WTC11 (cell line): ENCODE data around the gene CXCR1. TPM values are rescaled to one million over a fixed set of nuclear protein-coding genes. Genes with fewer than 3 reads are reported as not detected.

Experiments used
- ATAC-seq: fragments of 200-7000 bp; cut with Tn5 transposase; 2 replicates; pipeline ENCODE4 v1.10.0; 2021; ENCODE audit warnings: mild to moderate bottlenecking, moderate library complexity
- CTCF ChIA-PET: fragments of 300-600 bp; sonication (Branson Sonifier 250); formaldehyde crosslinking; loops from one replicate; lab custom pipeline; 2021; ENCODE audit warnings: antibody characterized with exemption; lab: Charles Lee
- POLR2A ChIA-PET: fragments of 350-600 bp; sonication (Branson Sonifier 250); formaldehyde crosslinking; loops from one replicate; lab custom pipeline; 2021; ENCODE audit warnings: antibody characterized with exemption; lab: Charles Lee
- DNase-seq: peaks from one replicate; pipeline ENCODE4 v3.0.0; 2021; ENCODE audit warnings: low spot score
- H3K27ac Mint-ChIP-seq: 2 replicates; pipeline ENCODE4 v1.8.0; 2021; ENCODE audit warnings: mixed read lengths
- H3K27me3 Mint-ChIP-seq: 2 replicates; pipeline ENCODE4 v1.8.0; 2021; ENCODE audit warnings: low read depth, mild to moderate bottlenecking, moderate library complexity, mixed read lengths
- H3K36me3 Mint-ChIP-seq: 2 replicates; pipeline ENCODE4 v1.8.0; 2021; ENCODE audit warnings: mixed read lengths
- H3K4me1 Mint-ChIP-seq: 2 replicates; pipeline ENCODE4 v1.8.0; 2022; ENCODE audit warnings: mixed read lengths
- H3K4me3 Mint-ChIP-seq: 2 replicates; pipeline ENCODE4 v1.8.0; 2021; ENCODE audit warnings: mild to moderate bottlenecking, moderate library complexity, mixed read lengths
- H3K9me3 Mint-ChIP-seq: 2 replicates; pipeline ENCODE4 v1.8.0; 2021; ENCODE audit warnings: mixed read lengths
- CREB1 ChIP-seq: sonication (generic); formaldehyde crosslinking; IDR thresholded peaks from 2 replicates; pipeline ENCODE4 v1.8.0; 2023; ENCODE audit warnings: mild to moderate bottlenecking, missing genetic modification reagents
- FOXP1 ChIP-seq: sonication (generic); formaldehyde crosslinking; IDR thresholded peaks from 2 replicates; pipeline ENCODE4 v1.8.0; 2022; ENCODE audit warnings: missing genetic modification reagents, mild to moderate bottlenecking, moderate library complexity, borderline replicate concordance
- HMGA2 ChIP-seq: fragments of 250-450 bp; sonication (Bioruptor Pico); IDR thresholded peaks from 2 replicates; pipeline ENCODE4 v1.4.0; 2021; ENCODE audit warnings: mild to moderate bottlenecking, moderate library complexity
- IRF2 ChIP-seq: sonication (generic); formaldehyde crosslinking; IDR thresholded peaks from 2 replicates; pipeline ENCODE4 v1.8.0; 2022; ENCODE audit warnings: low read depth, missing genetic modification reagents, borderline replicate concordance
- JUN ChIP-seq: sonication (generic); formaldehyde crosslinking; IDR thresholded peaks from 2 replicates; pipeline ENCODE4 v1.8.0; 2023; ENCODE audit warnings: mild to moderate bottlenecking, missing genetic modification reagents
- KAT7 ChIP-seq: sonication (generic); formaldehyde crosslinking; IDR thresholded peaks from 2 replicates; pipeline ENCODE4 v1.8.1; 2023; ENCODE audit warnings: missing genetic modification reagents, mild to moderate bottlenecking, borderline replicate concordance
- NFE2L1 ChIP-seq: sonication (generic); formaldehyde crosslinking; IDR thresholded peaks from 2 replicates; pipeline ENCODE4 v1.8.1; 2023; ENCODE audit warnings: missing genetic modification reagents
- NR1H2 ChIP-seq: sonication (generic); formaldehyde crosslinking; IDR thresholded peaks from 2 replicates; pipeline ENCODE4 v1.9.0; 2021; ENCODE audit warnings: mild to moderate bottlenecking, moderate library complexity, missing genetic modification reagents
- OVOL2 ChIP-seq: fragments of 250-450 bp; sonication (Bioruptor Pico); IDR thresholded peaks from 2 replicates; pipeline ENCODE4 v1.9.0; 2021; ENCODE audit warnings: mild to moderate bottlenecking, borderline replicate concordance
- PRRX2 ChIP-seq: fragments of 250-450 bp; sonication (Bioruptor Pico); IDR thresholded peaks from 2 replicates; pipeline ENCODE4 v1.8.0; 2021; ENCODE audit warnings: mild to moderate bottlenecking
- RELA ChIP-seq: sonication (generic); formaldehyde crosslinking; IDR thresholded peaks from 2 replicates; pipeline ENCODE4 v1.8.1; 2022; ENCODE audit warnings: missing genetic modification reagents, mild to moderate bottlenecking, borderline replicate concordance
- RORB ChIP-seq: fragments of 250-450 bp; sonication (Bioruptor Pico); IDR thresholded peaks from 2 replicates; pipeline ENCODE4 v1.9.0; 2021; ENCODE audit warnings: mild to moderate bottlenecking
- SMAD3 ChIP-seq: sonication (generic); formaldehyde crosslinking; IDR thresholded peaks from 2 replicates; pipeline ENCODE4 v1.8.0; 2022; ENCODE audit warnings: missing genetic modification reagents, mild to moderate bottlenecking, borderline replicate concordance
- ZNF138 ChIP-seq: sonication (generic); formaldehyde crosslinking; conservative IDR thresholded peaks from 2 replicates; pipeline ENCODE4 v1.8.1; 2022; ENCODE audit warnings: mild to moderate bottlenecking, moderate library complexity, missing genetic modification reagents
- ZNF232 ChIP-seq: sonication (generic); formaldehyde crosslinking; IDR thresholded peaks from 2 replicates; pipeline ENCODE4 v1.8.0; 2022; ENCODE audit warnings: mild to moderate bottlenecking, missing genetic modification reagents
- ZNF416 ChIP-seq: fragments of 250-450 bp; sonication (Bioruptor Pico); IDR thresholded peaks from 2 replicates; pipeline ENCODE4 v1.9.0; 2021; ENCODE audit warnings: mild to moderate bottlenecking, inconsistent platforms
- total RNA-seq: library from RNA; stranded (reverse); gene quantifications from 3 replicates; pipeline ENCODE4 v1.2.3, GENCODE V29; 2021
- TF ChIP-seq, protein P1 (sequence below): fragments of 200-600 bp; IDR thresholded peaks from 2 replicates; pipeline ENCODE4 v1.8.0; 2022; ENCODE audit warnings: antibody characterized with exemption
- TF ChIP-seq, protein P2 (sequence below): fragments of 250-450 bp; sonication (Bioruptor Pico); IDR thresholded peaks from 2 replicates; pipeline ENCODE4 v1.9.0; 2021; ENCODE audit warnings: mild to moderate bottlenecking
- TF ChIP-seq, protein P3 (sequence below): fragments of 250-450 bp; sonication (Bioruptor Pico); IDR thresholded peaks from 2 replicates; pipeline ENCODE4 v1.8.0; 2021; ENCODE audit warnings: mild to moderate bottlenecking
- TF ChIP-seq, protein P4 (sequence below): sonication (generic); formaldehyde crosslinking; IDR thresholded peaks from 2 replicates; pipeline ENCODE4 v1.8.0; 2022; ENCODE audit warnings: mild to moderate bottlenecking, missing genetic modification reagents
- TF ChIP-seq, protein P5 (sequence below): sonication (generic); formaldehyde crosslinking; IDR thresholded peaks from 2 replicates; pipeline ENCODE4 v1.8.1; 2023; ENCODE audit warnings: mild to moderate bottlenecking, missing genetic modification reagents, moderate library complexity
- TF ChIP-seq, protein P6 (sequence below): sonication (generic); formaldehyde crosslinking; IDR thresholded peaks from 2 replicates; pipeline ENCODE4 v1.8.1; 2022; ENCODE audit warnings: low read depth, mild to moderate bottlenecking, moderate library complexity, missing genetic modification reagents, borderline replicate concordance
- TF ChIP-seq, protein P7 (sequence below): fragments of 250-450 bp; sonication (Bioruptor Pico); IDR thresholded peaks from 2 replicates; pipeline ENCODE4 v1.9.0; 2021; ENCODE audit warnings: mild to moderate bottlenecking
- TF ChIP-seq, protein P8 (sequence below): sonication (generic); formaldehyde crosslinking; IDR thresholded peaks from 2 replicates; pipeline ENCODE4 v1.8.1; 2022; ENCODE audit warnings: mild to moderate bottlenecking, moderate library complexity, missing genetic modification reagents

The CXCR1 gene
- total RNA-seq, 1 experiment from 2014 or later: not detected

DNA sequence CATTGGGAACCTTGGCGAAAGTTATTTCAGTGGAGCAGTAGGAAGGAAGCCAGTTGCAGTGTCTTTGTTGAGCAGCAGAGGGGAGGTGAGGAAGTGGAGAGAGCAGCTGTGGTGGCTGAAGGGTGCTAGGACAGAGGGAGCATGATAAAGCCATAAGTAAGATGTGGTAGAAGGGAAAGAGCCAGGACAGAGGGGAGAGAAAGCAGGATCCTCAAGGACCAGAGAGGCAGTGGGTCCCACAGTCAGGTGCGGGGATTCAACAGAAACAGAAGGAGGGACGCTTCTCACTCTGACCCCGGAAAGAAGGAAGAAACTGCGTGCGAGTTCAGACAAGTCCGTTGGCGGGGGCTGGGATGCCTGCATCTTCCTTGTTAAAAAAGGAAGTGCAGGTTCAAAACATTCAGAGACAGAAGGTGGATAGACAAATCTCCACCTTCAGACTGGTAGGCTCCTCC, 41.1 kb downstream of the CXCR1 start, which contains the start of gene CXCR2 (continued):
- TF ChIP-seq, protein P1, sequence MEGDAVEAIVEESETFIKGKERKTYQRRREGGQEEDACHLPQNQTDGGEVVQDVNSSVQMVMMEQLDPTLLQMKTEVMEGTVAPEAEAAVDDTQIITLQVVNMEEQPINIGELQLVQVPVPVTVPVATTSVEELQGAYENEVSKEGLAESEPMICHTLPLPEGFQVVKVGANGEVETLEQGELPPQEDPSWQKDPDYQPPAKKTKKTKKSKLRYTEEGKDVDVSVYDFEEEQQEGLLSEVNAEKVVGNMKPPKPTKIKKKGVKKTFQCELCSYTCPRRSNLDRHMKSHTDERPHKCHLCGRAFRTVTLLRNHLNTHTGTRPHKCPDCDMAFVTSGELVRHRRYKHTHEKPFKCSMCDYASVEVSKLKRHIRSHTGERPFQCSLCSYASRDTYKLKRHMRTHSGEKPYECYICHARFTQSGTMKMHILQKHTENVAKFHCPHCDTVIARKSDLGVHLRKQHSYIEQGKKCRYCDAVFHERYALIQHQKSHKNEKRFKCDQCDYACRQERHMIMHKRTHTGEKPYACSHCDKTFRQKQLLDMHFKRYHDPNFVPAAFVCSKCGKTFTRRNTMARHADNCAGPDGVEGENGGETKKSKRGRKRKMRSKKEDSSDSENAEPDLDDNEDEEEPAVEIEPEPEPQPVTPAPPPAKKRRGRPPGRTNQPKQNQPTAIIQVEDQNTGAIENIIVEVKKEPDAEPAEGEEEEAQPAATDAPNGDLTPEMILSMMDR: no peak
- TF ChIP-seq, protein P2, sequence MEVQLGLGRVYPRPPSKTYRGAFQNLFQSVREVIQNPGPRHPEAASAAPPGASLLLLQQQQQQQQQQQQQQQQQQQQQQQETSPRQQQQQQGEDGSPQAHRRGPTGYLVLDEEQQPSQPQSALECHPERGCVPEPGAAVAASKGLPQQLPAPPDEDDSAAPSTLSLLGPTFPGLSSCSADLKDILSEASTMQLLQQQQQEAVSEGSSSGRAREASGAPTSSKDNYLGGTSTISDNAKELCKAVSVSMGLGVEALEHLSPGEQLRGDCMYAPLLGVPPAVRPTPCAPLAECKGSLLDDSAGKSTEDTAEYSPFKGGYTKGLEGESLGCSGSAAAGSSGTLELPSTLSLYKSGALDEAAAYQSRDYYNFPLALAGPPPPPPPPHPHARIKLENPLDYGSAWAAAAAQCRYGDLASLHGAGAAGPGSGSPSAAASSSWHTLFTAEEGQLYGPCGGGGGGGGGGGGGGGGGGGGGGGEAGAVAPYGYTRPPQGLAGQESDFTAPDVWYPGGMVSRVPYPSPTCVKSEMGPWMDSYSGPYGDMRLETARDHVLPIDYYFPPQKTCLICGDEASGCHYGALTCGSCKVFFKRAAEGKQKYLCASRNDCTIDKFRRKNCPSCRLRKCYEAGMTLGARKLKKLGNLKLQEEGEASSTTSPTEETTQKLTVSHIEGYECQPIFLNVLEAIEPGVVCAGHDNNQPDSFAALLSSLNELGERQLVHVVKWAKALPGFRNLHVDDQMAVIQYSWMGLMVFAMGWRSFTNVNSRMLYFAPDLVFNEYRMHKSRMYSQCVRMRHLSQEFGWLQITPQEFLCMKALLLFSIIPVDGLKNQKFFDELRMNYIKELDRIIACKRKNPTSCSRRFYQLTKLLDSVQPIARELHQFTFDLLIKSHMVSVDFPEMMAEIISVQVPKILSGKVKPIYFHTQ (CRISPR knock-in tag): no peak
- TF ChIP-seq CREB1: no peak
- no peak for TF ChIP-seq FOXP1 (CRISPR knock-in tag)
- no peak for TF ChIP-seq NR1H2 (CRISPR knock-in tag)
- TF ChIP-seq, protein P3, sequence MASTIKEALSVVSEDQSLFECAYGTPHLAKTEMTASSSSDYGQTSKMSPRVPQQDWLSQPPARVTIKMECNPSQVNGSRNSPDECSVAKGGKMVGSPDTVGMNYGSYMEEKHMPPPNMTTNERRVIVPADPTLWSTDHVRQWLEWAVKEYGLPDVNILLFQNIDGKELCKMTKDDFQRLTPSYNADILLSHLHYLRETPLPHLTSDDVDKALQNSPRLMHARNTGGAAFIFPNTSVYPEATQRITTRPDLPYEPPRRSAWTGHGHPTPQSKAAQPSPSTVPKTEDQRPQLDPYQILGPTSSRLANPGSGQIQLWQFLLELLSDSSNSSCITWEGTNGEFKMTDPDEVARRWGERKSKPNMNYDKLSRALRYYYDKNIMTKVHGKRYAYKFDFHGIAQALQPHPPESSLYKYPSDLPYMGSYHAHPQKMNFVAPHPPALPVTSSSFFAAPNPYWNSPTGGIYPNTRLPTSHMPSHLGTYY (CRISPR knock-in tag): no peak
- TF ChIP-seq, all 79 proteins: peak for 0

DNA sequence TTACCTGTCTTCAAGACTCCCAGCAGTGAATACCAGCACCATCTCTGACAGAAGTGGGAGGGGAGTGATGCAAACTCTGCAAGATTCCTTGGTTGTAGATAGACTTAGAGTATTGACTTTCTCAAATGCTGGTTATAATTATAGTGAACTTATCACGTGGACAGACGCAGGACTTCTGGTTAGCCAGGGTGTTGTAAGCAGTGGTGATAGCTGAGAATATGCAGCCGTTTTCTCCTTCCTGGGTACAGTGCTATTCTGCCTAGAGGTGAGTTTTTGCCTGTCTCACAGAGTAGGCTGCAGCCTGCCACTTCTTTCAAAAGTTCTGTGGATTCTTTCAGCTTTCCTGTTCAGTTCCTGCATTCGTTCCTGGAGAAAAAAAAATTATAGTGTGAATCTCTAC, 41.7 kb downstream of the CXCR1 start:
- DNase-seq (no peak), ATAC-seq (no peak)
- TF ChIP-seq OVOL2 (CRISPR knock-in tag) (no peak), ZNF416 (CRISPR knock-in tag) (no peak), SMAD3 (no peak), IRF2 (CRISPR knock-in tag) (no peak)
- ChIA-PET POLR2A (no interaction called here), CTCF (interaction anchor here (1.0 kb wide), 1 partner anchor 340 kb away, joined by 3 read pairs; no protein-coding TSS in a partner anchor)
- peaks cover 28% of the 10 kb centered on the region for H3K9me3 Mint-ChIP-seq
- no peak overlapping the region for H3K27ac Mint-ChIP-seq
- H3K4me3 Mint-ChIP-seq: no peak overlapping the region
- peaks cover 17% of the 10 kb centered on the region for H3K36me3 Mint-ChIP-seq
- peaks cover 9% of the 10 kb centered on the region; the same call in 1 of the 2 replicates for H3K27me3 Mint-ChIP-seq
- peaks cover 21% of the 10 kb centered on the region for H3K4me1 Mint-ChIP-seq

DNA sequence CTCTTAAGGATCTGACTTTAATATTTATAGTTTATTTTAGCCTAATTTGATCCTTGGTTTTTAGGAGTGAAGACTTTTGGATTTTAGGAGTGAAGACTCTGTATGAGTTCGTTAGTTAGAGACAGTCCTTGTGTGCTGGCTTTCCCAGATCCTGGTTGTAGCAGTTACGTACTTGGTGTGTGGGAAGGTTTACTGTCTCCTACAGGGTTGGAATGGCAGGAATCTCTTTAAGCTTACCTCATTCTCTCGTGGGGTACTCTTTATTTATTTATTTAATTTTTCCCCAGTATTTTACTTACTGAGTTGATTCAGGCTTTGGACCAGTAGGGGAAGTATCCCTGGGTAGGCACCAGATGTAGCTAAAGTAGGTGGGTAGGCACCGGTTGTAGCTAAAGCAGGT, 42.8 kb downstream of the CXCR1 start:
- DNase-seq (no peak), ATAC-seq (no peak; the same call in 1 of the 2 replicates)
- ChIA-PET CTCF (interaction anchor here (0.5 to 1.6 kb wide), 4 partner anchors 45 to 339 kb away, joined by 3 to 5 read pairs (median 4); no protein-coding TSS in a partner anchor), POLR2A (no interaction called here)
- H3K4me1 Mint-ChIP-seq: peaks cover 26% of the 10 kb centered on the region
- peaks cover 6% of the 10 kb centered on the region; the same call in 1 of the 2 replicates for H3K27me3 Mint-ChIP-seq
- H3K36me3 Mint-ChIP-seq: peaks cover 18% of the 10 kb centered on the region
- no peak overlapping the region for H3K27ac Mint-ChIP-seq
- peaks cover 33% of the 10 kb centered on the region for H3K9me3 Mint-ChIP-seq
- H3K4me3 Mint-ChIP-seq: no peak overlapping the region
- TF ChIP-seq, protein P4, sequence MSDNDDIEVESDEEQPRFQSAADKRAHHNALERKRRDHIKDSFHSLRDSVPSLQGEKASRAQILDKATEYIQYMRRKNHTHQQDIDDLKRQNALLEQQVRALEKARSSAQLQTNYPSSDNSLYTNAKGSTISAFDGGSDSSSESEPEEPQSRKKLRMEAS (CRISPR knock-in tag): no peak
- TF ChIP-seq, protein P5, sequence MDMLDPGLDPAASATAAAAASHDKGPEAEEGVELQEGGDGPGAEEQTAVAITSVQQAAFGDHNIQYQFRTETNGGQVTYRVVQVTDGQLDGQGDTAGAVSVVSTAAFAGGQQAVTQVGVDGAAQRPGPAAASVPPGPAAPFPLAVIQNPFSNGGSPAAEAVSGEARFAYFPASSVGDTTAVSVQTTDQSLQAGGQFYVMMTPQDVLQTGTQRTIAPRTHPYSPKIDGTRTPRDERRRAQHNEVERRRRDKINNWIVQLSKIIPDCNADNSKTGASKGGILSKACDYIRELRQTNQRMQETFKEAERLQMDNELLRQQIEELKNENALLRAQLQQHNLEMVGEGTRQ (CRISPR knock-in tag): no peak
- TF ChIP-seq, protein P6, sequence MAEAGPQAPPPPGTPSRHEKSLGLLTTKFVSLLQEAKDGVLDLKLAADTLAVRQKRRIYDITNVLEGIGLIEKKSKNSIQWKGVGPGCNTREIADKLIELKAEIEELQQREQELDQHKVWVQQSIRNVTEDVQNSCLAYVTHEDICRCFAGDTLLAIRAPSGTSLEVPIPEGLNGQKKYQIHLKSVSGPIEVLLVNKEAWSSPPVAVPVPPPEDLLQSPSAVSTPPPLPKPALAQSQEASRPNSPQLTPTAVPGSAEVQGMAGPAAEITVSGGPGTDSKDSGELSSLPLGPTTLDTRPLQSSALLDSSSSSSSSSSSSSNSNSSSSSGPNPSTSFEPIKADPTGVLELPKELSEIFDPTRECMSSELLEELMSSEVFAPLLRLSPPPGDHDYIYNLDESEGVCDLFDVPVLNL: no peak
- TF ChIP-seq PRRX2 (CRISPR knock-in tag) (no peak), ZNF138 (CRISPR knock-in tag) (no peak), ZNF232 (CRISPR knock-in tag) (no peak), HMGA2 (no peak), JUN (no peak), RORB (CRISPR knock-in tag) (no peak), KAT7 (CRISPR knock-in tag) (no peak), NFE2L1 (no peak), RELA (no peak)
- TF ChIP-seq, protein P7, sequence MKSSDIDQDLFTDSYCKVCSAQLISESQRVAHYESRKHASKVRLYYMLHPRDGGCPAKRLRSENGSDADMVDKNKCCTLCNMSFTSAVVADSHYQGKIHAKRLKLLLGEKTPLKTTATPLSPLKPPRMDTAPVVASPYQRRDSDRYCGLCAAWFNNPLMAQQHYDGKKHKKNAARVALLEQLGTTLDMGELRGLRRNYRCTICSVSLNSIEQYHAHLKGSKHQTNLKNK (CRISPR knock-in tag): no peak
- TF ChIP-seq, protein P8, sequence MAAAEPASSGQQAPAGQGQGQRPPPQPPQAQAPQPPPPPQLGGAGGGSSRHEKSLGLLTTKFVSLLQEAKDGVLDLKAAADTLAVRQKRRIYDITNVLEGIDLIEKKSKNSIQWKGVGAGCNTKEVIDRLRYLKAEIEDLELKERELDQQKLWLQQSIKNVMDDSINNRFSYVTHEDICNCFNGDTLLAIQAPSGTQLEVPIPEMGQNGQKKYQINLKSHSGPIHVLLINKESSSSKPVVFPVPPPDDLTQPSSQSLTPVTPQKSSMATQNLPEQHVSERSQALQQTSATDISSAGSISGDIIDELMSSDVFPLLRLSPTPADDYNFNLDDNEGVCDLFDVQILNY (CRISPR knock-in tag): no peak
